ENCODE data around the gene CYTH1.
"Not testable (repeated sequence)": the region's sequence is repeated elsewhere in the genome, so short reads cannot be mapped to it uniquely, and the experiment has no call there.

The CYTH1 gene

GRCh38 chr17:78680436-78680835 lies 101.6 kb downstream of the CYTH1 start:
- no peak for DNase-seq

GRCh38 chr17:78679495-78680395 lies 102.3 kb downstream of the CYTH1 start:
- DNase-seq = no peak

GRCh38 chr17:78678711-78679110 lies 103.4 kb downstream of the CYTH1 start:
- no peak for DNase-seq

GRCh38 chr17:78678222-78678557 lies 103.9 kb downstream of the CYTH1 start:
- no peak for DNase-seq

- no peak for DNase-seq
Observed at GRCh38 chr17:78677303-78678221, 104.5 kb downstream of the CYTH1 start.

GRCh38 chr17:78676412-78677302 lies 105.4 kb downstream of the CYTH1 start:
- DNase-seq = no peak

- DNase-seq = no peak
Observed at GRCh38 chr17:78675836-78676235, 106.2 kb downstream of the CYTH1 start.

- no peak for DNase-seq
Observed at GRCh38 chr17:78675316-78675616, 106.8 kb downstream of the CYTH1 start.

- DNase-seq = no peak
Observed at GRCh38 chr17:78674595-78675315, 107.3 kb downstream of the CYTH1 start.

GRCh38 chr17:78674156-78674555 lies 107.9 kb downstream of the CYTH1 start:
- no peak for DNase-seq

GRCh38 chr17:78673395-78673794 lies 108.7 kb downstream of the CYTH1 start:
- DNase-seq = no peak

- no peak for DNase-seq
Observed at GRCh38 chr17:78672871-78673371, 109.2 kb downstream of the CYTH1 start.

GRCh38 chr17:78672005-78672404 lies 110.1 kb downstream of the CYTH1 start:
- no peak for DNase-seq

GRCh38 chr17:78671726-78672001 lies 110.4 kb downstream of the CYTH1 start:
- not testable (repeated sequence) for DNase-seq

- DNase-seq = no peak
Observed at GRCh38 chr17:78670850-78671725, 111.0 kb downstream of the CYTH1 start.

GRCh38 chr17:78669975-78670518 lies 112.0 kb downstream of the CYTH1 start:
- DNase-seq = no peak

- no peak for DNase-seq
Observed at GRCh38 chr17:78669256-78669974, 112.7 kb downstream of the CYTH1 start.

- no peak for DNase-seq
Observed at GRCh38 chr17:78668847-78669246, 113.2 kb downstream of the CYTH1 start.

GRCh38 chr17:78667741-78668640 lies 114.1 kb downstream of the CYTH1 start:
- DNase-seq = no peak

All from NCI-H187 treated with DMSO at 0.1 percent for 48 hours (cell line).